OCI-LY1 (cell line): ENCODE data around the gene LRRC9.

Experiments used
- H2AFZ ChIP-seq: fragments of 200-600 bp; sonication (generic), shearing (Covaris generic); 2 replicates; pipeline ENCODE4 v1.6.0; 2014; ENCODE audit warnings: antibody characterized with exemption, mild to moderate bottlenecking, low read length
- H3F3A ChIP-seq: fragments of 200-600 bp; sonication (generic), shearing (Covaris generic); 2 replicates; pipeline ENCODE4 v1.6.0; 2014; ENCODE audit warnings: mild to moderate bottlenecking, antibody characterized with exemption, low read length, moderate library complexity; ENCODE audit not compliant: insufficient read depth
- H3K27ac ChIP-seq: fragments of 200-600 bp; sonication (generic); 2 replicates; pipeline ENCODE4 v1.5.1; 2014; ENCODE audit warnings: low read length, mixed run types, mild to moderate bottlenecking, low read depth; ENCODE audit not compliant: poor library complexity, severe bottlenecking
- H3K27me3 ChIP-seq: fragments of 200-600 bp; sonication (generic); 2 replicates; pipeline ENCODE4 v1.6.0; 2014; ENCODE audit warnings: antibody characterized with exemption, mild to moderate bottlenecking, low read length, moderate library complexity; ENCODE audit not compliant: insufficient read depth
- H3K36me3 ChIP-seq: fragments of 200-600 bp; sonication (generic); 2 replicates; pipeline ENCODE4 v1.6.1; 2014; ENCODE audit warnings: mild to moderate bottlenecking, antibody characterized with exemption, low read length, moderate library complexity, mixed read lengths; ENCODE audit not compliant: insufficient read depth
- H3K4me1 ChIP-seq: fragments of 200-600 bp; sonication (generic); 2 replicates; pipeline ENCODE4 v1.5.1; 2014; ENCODE audit warnings: mild to moderate bottlenecking, low read length, moderate library complexity; ENCODE audit not compliant: insufficient read depth, severe bottlenecking
- H3K4me2 ChIP-seq: fragments of 200-600 bp; sonication (generic), shearing (Covaris generic); 2 replicates; pipeline ENCODE4 v1.6.1; 2014; ENCODE audit warnings: low read length
- H3K4me3 ChIP-seq: fragments of 200-600 bp; sonication (generic); 2 replicates; pipeline ENCODE4 v1.5.1; 2014; ENCODE audit warnings: low read length, low read depth, mild to moderate bottlenecking, mixed read lengths; ENCODE audit not compliant: poor library complexity, severe bottlenecking
- H3K79me2 ChIP-seq: fragments of 200-600 bp; shearing (Covaris generic); 2 replicates; pipeline ENCODE4 v1.6.1; 2016; ENCODE audit warnings: mixed run types, low read length, mixed read lengths; ENCODE audit not compliant: insufficient read depth
- H3K9ac ChIP-seq: fragments of 200-600 bp; sonication (generic), shearing (Covaris generic); 2 replicates; pipeline ENCODE4 v1.6.1; 2014; ENCODE audit warnings: mild to moderate bottlenecking, low read length, mixed read lengths
- H3K9me2 ChIP-seq: fragments of 200-600 bp; sonication (generic), shearing (Covaris generic); 2 replicates; pipeline ENCODE4 v1.6.1; 2014; ENCODE audit warnings: low read depth, mild to moderate bottlenecking, low read length, mixed read lengths
- H3K9me3 ChIP-seq: fragments of 200-600 bp; shearing (Covaris generic); 2 replicates; pipeline ENCODE4 v1.6.1; 2014; ENCODE audit warnings: low read length, mixed read lengths
- H4K20me1 ChIP-seq: fragments of 200-600 bp; sonication (generic), shearing (Covaris generic); 2 replicates; pipeline ENCODE4 v1.6.0; 2016; ENCODE audit warnings: mild to moderate bottlenecking, low read length; ENCODE audit not compliant: insufficient read depth
- EZH2 ChIP-seq: fragments of 200-600 bp; sonication (generic), shearing (Covaris generic); IDR thresholded peaks from 2 replicates; pipeline ENCODE4 v1.8.0; 2017; ENCODE audit warnings: borderline replicate concordance, mixed run types, mild to moderate bottlenecking, antibody characterized with exemption, low read length, moderate library complexity, mixed read lengths
- TF ChIP-seq, protein P1 (sequence below): fragments of 200-600 bp; sonication (generic), shearing (Covaris generic); IDR thresholded peaks from 2 replicates; pipeline ENCODE4 v1.5.1; 2017; ENCODE audit warnings: mild to moderate bottlenecking, antibody characterized with exemption, low read length, moderate library complexity, mixed read lengths

Gene LRRC9

GRCh38 chr14:59926534-59926933 lies 6.6 kb downstream of the LRRC9 start:
- Histone ChIP-seq H3F3A (no peaks in the 10 kb centered on the region), H3K9ac (no peak overlapping the region), H3K27me3 (no peaks in the 10 kb centered on the region), H3K9me2 (no peaks in the 10 kb centered on the region; the same call in 1 of the 2 replicates), H3K36me3 (no peaks in the 10 kb centered on the region), H2AFZ (no peak overlapping the region), H3K9me3 (no peaks in the 10 kb centered on the region), H3K4me3 (no peak overlapping the region), H3K4me2 (no peak overlapping the region), H3K4me1 (no peaks in the 10 kb centered on the region), H4K20me1 (no peaks in the 10 kb centered on the region), H3K27ac (no peak overlapping the region), H3K79me2 (no peaks in the 10 kb centered on the region)
- TF ChIP-seq EZH2: no peak
- TF ChIP-seq, protein P1, sequence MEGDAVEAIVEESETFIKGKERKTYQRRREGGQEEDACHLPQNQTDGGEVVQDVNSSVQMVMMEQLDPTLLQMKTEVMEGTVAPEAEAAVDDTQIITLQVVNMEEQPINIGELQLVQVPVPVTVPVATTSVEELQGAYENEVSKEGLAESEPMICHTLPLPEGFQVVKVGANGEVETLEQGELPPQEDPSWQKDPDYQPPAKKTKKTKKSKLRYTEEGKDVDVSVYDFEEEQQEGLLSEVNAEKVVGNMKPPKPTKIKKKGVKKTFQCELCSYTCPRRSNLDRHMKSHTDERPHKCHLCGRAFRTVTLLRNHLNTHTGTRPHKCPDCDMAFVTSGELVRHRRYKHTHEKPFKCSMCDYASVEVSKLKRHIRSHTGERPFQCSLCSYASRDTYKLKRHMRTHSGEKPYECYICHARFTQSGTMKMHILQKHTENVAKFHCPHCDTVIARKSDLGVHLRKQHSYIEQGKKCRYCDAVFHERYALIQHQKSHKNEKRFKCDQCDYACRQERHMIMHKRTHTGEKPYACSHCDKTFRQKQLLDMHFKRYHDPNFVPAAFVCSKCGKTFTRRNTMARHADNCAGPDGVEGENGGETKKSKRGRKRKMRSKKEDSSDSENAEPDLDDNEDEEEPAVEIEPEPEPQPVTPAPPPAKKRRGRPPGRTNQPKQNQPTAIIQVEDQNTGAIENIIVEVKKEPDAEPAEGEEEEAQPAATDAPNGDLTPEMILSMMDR: no peak

DNA sequence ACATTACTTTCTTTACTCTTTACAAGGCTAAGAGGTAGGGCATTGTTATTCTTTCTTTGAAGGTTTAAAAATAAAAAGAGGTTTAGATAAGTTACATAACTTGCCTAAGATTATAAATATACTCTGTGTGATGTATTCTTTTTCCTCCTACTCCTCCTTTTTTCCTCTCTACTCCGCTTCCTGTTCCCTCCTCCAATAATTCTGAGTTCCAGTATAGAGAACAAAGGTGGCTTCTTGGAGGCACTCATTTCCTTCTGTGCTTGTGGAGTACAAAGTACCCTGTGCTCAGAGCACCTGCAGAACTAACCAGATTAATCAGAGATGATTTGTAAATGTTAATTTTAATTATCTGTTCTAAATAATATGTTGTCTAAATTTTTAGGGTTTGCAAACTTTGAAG lies 11.3 kb downstream of the LRRC9 start:
- Histone ChIP-seq H3K36me3 (no peaks in the 10 kb centered on the region), H3K9me3 (no peaks in the 10 kb centered on the region), H2AFZ (no peak overlapping the region), H4K20me1 (no peaks in the 10 kb centered on the region), H3K27ac (no peak overlapping the region), H3K4me1 (no peaks in the 10 kb centered on the region), H3K4me3 (no peak overlapping the region), H3K9me2 (no peaks in the 10 kb centered on the region; the same call in 1 of the 2 replicates), H3F3A (no peaks in the 10 kb centered on the region), H3K4me2 (no peak overlapping the region), H3K9ac (no peak overlapping the region), H3K27me3 (no peaks in the 10 kb centered on the region), H3K79me2 (no peaks in the 10 kb centered on the region)
- TF ChIP-seq, protein P1: no peak
- no peak for TF ChIP-seq EZH2

- Histone ChIP-seq H3F3A (no peaks in the 10 kb centered on the region), H2AFZ (no peak overlapping the region), H3K9me3 (no peaks in the 10 kb centered on the region), H3K9ac (no peak overlapping the region), H3K36me3 (no peaks in the 10 kb centered on the region), H3K27ac (no peak overlapping the region), H3K27me3 (no peaks in the 10 kb centered on the region), H3K4me1 (no peaks in the 10 kb centered on the region), H3K79me2 (no peaks in the 10 kb centered on the region), H3K4me3 (no peak overlapping the region), H3K4me2 (no peak overlapping the region), H4K20me1 (no peaks in the 10 kb centered on the region), H3K9me2 (no peaks in the 10 kb centered on the region)
- TF ChIP-seq EZH2: no peak
- TF ChIP-seq, protein P1: no peak
Measured at GRCh38 chr14:59936145-59936544, 16.2 kb downstream of the LRRC9 start.
